Endothelial cell (in vitro differentiated cells): Measurements from ENCODE around the gene CAD. TPM values are rescaled to one million over a fixed set of nuclear protein-coding genes. Genes with fewer than 3 reads are reported as not detected.

Source experiments
- DNase-seq: peaks from one replicate; pipeline ENCODE4 v3.0.0; 2021; ENCODE audit warnings: low spot score
- H3K27ac Mint-ChIP-seq: one replicate; pipeline ENCODE4 v1.8.0; 2021; ENCODE audit warnings: mixed read lengths, inconsistent platforms; ENCODE audit not compliant: unreplicated experiment
- H3K27me3 Mint-ChIP-seq: one replicate; pipeline ENCODE4 v1.8.0; 2021; ENCODE audit warnings: mild to moderate bottlenecking, moderate library complexity, mixed read lengths, inconsistent platforms; ENCODE audit not compliant: unreplicated experiment
- H3K36me3 Mint-ChIP-seq: one replicate; pipeline ENCODE4 v1.8.0; 2021; ENCODE audit warnings: mild to moderate bottlenecking, low read depth, mixed read lengths, inconsistent platforms; ENCODE audit not compliant: unreplicated experiment
- H3K4me1 Mint-ChIP-seq: one replicate; pipeline ENCODE4 v1.8.0; 2021; ENCODE audit warnings: mild to moderate bottlenecking, mixed read lengths, inconsistent platforms; ENCODE audit not compliant: unreplicated experiment
- H3K4me3 Mint-ChIP-seq: one replicate; pipeline ENCODE4 v1.8.0; 2021; ENCODE audit warnings: mild to moderate bottlenecking, mixed read lengths, inconsistent platforms; ENCODE audit not compliant: unreplicated experiment
- H3K9me3 Mint-ChIP-seq: one replicate; pipeline ENCODE4 v1.8.0; 2021; ENCODE audit warnings: mixed read lengths, inconsistent platforms; ENCODE audit not compliant: unreplicated experiment
- total RNA-seq: library from RNA; stranded (reverse); fragmentation: NEBNext Ultra II Directional; extraction: Animal tissue kit (Norgen Biotek cat#: 25700); gene quantifications from one replicate; pipeline ENCODE4 v1.2.1, GENCODE V29; 2021; ENCODE audit not compliant: unreplicated experiment
- TF ChIP-seq, protein P1 (sequence below): fragments of 200-600 bp; sonication (generic); IDR thresholded peaks from one replicate; pipeline ENCODE4 v1.5.0; 2021; ENCODE audit warnings: antibody characterized with exemption; ENCODE audit not compliant: unreplicated experiment

CAD gene
- total RNA-seq, 1 donor from 2014 or later, result 49.4 TPM

GRCh38 chr2:27206346-27206745, 10.8 kb upstream of the CAD start:
- TF ChIP-seq, protein P1, sequence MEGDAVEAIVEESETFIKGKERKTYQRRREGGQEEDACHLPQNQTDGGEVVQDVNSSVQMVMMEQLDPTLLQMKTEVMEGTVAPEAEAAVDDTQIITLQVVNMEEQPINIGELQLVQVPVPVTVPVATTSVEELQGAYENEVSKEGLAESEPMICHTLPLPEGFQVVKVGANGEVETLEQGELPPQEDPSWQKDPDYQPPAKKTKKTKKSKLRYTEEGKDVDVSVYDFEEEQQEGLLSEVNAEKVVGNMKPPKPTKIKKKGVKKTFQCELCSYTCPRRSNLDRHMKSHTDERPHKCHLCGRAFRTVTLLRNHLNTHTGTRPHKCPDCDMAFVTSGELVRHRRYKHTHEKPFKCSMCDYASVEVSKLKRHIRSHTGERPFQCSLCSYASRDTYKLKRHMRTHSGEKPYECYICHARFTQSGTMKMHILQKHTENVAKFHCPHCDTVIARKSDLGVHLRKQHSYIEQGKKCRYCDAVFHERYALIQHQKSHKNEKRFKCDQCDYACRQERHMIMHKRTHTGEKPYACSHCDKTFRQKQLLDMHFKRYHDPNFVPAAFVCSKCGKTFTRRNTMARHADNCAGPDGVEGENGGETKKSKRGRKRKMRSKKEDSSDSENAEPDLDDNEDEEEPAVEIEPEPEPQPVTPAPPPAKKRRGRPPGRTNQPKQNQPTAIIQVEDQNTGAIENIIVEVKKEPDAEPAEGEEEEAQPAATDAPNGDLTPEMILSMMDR, result no peak
- H3K27ac Mint-ChIP-seq, result no peak overlapping the region
- peaks cover 13% of the 10 kb centered on the region for H3K4me1 Mint-ChIP-seq
- H3K36me3 Mint-ChIP-seq, result peaks cover 64% of the 10 kb centered on the region
- peaks cover 11% of the 10 kb centered on the region for H3K27me3 Mint-ChIP-seq
- no peak for DNase-seq
- no peak overlapping the region for H3K4me3 Mint-ChIP-seq
- H3K9me3 Mint-ChIP-seq, result no peaks in the 10 kb centered on the region

DNA sequence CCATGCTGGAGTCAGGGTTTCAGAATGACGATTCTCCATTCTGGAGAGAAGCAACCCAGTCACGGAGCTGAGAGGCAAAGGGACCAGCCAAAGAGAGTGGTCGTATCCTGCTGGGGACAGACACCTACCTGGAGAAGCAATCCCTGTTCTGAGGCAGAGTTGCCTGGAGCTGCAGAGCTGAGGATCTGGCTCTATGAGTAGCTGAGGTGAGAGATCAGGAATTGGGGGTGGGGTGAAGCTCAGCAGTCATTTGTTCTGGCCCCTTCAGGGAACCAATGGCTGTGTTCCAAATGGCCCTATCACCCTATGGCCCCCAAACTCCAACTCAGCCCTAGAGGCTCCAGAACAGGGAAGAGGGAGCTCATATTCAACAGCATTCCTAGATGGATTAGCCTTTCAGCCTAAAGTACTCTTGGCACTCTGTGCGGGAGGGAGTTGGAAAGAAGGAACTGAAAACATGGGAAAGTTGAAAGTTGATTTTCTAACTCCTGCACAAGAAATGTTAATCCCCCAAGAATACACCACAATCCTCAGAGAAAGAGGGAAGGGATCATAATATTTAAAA, 8.6 kb upstream of the CAD start:
- H3K27me3 Mint-ChIP-seq, result peaks cover 21% of the 10 kb centered on the region
- peaks cover 23% of the 10 kb centered on the region for H3K4me1 Mint-ChIP-seq
- no peaks in the 10 kb centered on the region for H3K9me3 Mint-ChIP-seq
- no peak overlapping the region for H3K27ac Mint-ChIP-seq
- TF ChIP-seq, protein P1, result no peak
- no peak overlapping the region for H3K4me3 Mint-ChIP-seq
- no peak for DNase-seq
- H3K36me3 Mint-ChIP-seq, result peaks cover 52% of the 10 kb centered on the region

GRCh38 chr2:27209621-27210401, 7.4 kb upstream of the CAD start:
- H3K36me3 Mint-ChIP-seq, result peaks cover 45% of the 10 kb centered on the region
- no peaks in the 10 kb centered on the region for H3K9me3 Mint-ChIP-seq
- TF ChIP-seq, protein P1, result no peak
- no peak for DNase-seq
- peak overlapping the region; percentile 81 for H3K4me3 Mint-ChIP-seq
- H3K4me1 Mint-ChIP-seq, result peaks cover 24% of the 10 kb centered on the region
- H3K27ac Mint-ChIP-seq, result peak overlapping the region; percentile 61
- peaks cover 23% of the 10 kb centered on the region for H3K27me3 Mint-ChIP-seq

DNA sequence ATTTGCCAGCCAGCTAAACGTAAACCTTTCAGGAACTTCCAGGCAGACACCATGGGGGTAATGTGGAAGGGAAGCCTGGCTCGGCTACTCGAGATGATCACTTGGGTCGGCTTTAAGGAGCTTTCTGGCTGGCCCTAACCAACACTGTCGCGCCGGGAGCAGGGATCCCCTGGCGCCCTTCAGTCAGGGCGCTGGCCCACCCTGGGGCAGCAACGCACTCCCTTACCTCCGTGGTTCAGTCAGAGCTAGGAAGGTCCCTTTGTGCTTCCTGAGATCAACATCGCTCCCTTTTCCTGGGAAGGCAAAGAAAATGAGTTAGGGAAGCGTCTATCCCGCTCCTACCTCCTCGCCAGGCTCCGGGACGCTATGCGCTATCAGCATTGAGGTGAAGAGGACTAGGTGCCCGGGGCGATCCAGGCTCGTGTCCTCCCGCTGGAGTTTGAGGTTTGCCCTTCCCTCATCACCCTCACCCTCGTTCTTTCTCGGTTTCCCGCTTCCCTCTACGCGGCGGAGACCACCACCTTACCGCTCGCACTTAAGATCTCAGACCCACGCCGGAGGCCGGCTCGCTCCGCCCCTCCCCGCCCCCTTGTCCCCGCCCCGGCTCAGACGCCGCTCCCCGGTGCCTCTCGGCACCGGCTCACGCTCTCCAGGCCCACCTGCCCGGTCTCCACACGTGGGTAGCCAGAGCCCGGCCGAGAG, 5.8 kb upstream of the CAD start:
- Mint-ChIP-seq H3K27me3 (peaks cover 23% of the 10 kb centered on the region), H3K4me1 (peaks cover 25% of the 10 kb centered on the region), H3K27ac (peak overlapping the region; percentile 81), H3K9me3 (no peaks in the 10 kb centered on the region), H3K4me3 (peak overlapping the region; percentile 95), H3K36me3 (peaks cover 38% of the 10 kb centered on the region)
- DNase-seq, result no peak
- TF ChIP-seq, protein P1, result no peak
